GM13976 (cell line): Measurements from ENCODE around the gene TRNT1.
A peak's percentile ranks its signal among the peaks of the same experiment; 100 is the strongest.

Experiments
- DNase-seq: peaks from one replicate; pipeline ENCODE4 v3.0.0; 2012; ENCODE audit warnings: low spot score
- CTCF ChIP-seq: IDR thresholded peaks from 2 replicates; pipeline ENCODE4 v1.5.1; 2012; ENCODE audit warnings: borderline replicate concordance, mild to moderate bottlenecking; ENCODE audit not compliant: insufficient read depth; ENCODE audit errors: extremely low read depth, missing control alignments, control extremely low read depth
- in situ Hi-C: fragments of 300-500 bp; cut with MboI; formaldehyde crosslinking; loops from one replicate; pipeline ENCODE4 v1.12.0; 2022; ENCODE audit warnings: low sequenced_read_pairs, mixed read lengths, inconsistent platforms; ENCODE audit not compliant: unreplicated experiment

The TRNT1 gene

GRCh38 chr3:3127432-3128010 is 781 bp downstream of the TRNT1 start:
- peak; percentile 32 for DNase-seq
- no peak for TF ChIP-seq CTCF
- in situ Hi-C loops: no loop called here

GRCh38 chr3:3129579-3129978 is 2.8 kb downstream of the TRNT1 start:
- no peak for TF ChIP-seq CTCF

DNA sequence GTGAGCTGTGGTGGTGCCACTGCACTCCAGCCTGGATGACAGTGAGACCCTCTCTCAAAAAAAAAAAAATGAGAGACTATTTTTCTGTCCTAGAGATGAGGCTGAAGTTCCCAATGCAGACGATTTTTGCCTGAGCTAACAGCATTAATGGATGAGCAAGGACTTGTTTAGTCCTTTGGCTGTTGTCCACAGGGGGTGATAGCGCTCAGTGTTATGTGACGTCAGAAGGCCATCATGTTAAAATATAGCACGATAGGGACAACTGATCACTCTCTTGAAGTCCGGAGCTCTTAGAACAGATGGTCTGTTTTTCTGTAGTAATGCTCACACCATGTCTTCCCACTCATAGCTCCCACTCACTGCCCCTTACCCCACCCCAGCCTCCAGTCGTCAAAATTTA is 6.8 kb downstream of the TRNT1 start:
- TF ChIP-seq CTCF: no peak
- in situ Hi-C loops: no loop called here
- no peak for DNase-seq

More at GRCh38 chr3:3129579-3129978, 2.8 kb downstream of the TRNT1 start:
- in situ Hi-C loops: no loop called here
- no peak for DNase-seq

DNA sequence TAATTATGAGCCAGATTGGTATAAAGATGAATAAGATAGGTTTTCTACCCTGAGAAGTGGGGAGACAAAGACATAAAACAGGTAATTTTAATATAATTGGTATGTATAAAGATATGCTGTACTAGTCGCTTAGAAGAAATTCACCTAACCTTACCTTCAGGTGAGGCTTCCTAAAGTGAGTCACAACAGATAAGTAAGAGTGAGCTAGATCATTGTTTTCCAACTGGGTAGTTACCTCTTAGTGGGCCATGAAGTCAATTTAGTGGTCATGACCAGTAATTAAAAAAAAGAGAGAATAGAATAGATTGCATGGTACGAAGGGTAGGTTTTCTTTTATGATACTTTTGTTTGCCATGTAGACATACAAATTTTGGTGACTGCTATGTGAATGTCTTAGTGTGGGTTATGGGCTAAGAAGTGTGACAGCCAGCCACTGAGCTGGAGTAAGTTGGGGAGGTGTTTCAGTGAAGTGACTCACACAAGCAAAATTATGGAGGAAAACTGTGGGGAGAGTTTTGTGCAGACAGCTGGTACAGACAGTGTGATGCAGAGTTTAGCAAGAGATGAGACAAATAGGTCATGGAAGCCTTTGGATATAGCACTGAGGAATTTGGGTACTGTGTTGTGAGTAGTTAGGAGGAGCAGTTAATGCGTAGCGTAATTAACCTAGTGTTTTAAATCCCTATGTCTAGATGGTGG is 8.2 kb downstream of the TRNT1 start:
- no peak for TF ChIP-seq CTCF
- in situ Hi-C loops: no loop called here
- no peak for DNase-seq

DNA sequence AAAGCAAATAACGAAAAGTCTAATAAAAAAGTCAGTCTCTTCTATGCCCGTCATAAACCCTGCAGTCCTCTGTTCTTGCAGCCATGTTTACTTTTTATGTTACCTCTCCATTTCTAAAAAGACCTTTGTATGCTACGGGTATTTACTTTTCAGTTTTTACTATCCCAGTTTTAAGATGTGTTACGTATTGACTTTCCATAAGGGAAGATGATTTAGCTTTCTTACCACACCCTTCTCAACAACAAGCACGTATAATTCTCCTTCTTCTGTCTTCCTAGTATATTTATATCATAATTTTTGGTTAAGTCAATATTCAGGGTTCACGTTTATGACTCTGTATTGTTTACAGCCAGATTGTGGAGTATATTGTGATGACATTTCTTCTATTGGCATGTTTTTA is 10.8 kb downstream of the TRNT1 start:
- no peak for DNase-seq
- no peak for TF ChIP-seq CTCF
- in situ Hi-C loops: no loop called here

- in situ Hi-C loops: no loop called here
- TF ChIP-seq CTCF: no peak
- DNase-seq: no peak
Measured at GRCh38 chr3:3141939-3142338, 15.2 kb downstream of the TRNT1 start.
